ENCODE data around the gene NCK2. TPM values are rescaled to one million over a fixed set of nuclear protein-coding genes. Genes with fewer than 3 reads are reported as not detected.

The NCK2 gene
- total and polyA plus RNA-seq, 9 of the 15 experiments (the other 6 are each of a cell fraction or from before 2014, with no cell fraction given): 0.90 to 27.9 (median 15.9) TPM

GRCh38 chr2:105875241-105875640 is 130.5 kb downstream of the NCK2 start (continued):
- TF ChIP-seq MYBL2 (IDR thresholded peaks at IDR 0.05; ENCODE audit: low read depth) (no peak), MYBL2 (CRISPR knock-in tag; IDR thresholded peaks at IDR 0.05; ENCODE audit: borderline replicate concordance) (no peak), ZNF277 (CRISPR knock-in tag; IDR thresholded peaks at IDR 0.05; ENCODE audit: borderline replicate concordance) (no peak), FOXK2 (conservative IDR thresholded peaks at IDR 0.05 in 1 of 2, IDR thresholded peaks at IDR 0.05 in 1 of 2; ENCODE audit: low read depth in 2 of 2) (no peak), KLF6 (CRISPR knock-in tag; IDR thresholded peaks at IDR 0.05; ENCODE audit: borderline replicate concordance) (no peak), ZNF431 (CRISPR knock-in tag; IDR thresholded peaks at IDR 0.05) (no peak)

- FAIRE-seq: no peak
- H3K27me3 ChIP-seq (ENCODE audit: control insufficient read depth in 2 of 2, insufficient read depth in 2 of 2, low read length in 2 of 2): no peaks in the 10 kb centered on the region
- ATAC-seq: no peak
- no peak overlapping the region for H2AFZ ChIP-seq (ENCODE audit: low read depth, low read length)
- no peak overlapping the region for H3K27ac ChIP-seq (ENCODE audit: extremely low read depth, low read depth, low read length)
- in situ Hi-C loops (cut with MboI): no loop called here
- CTCF ChIA-PET (ENCODE audit: low intra/inter-chr PET ratio): no interaction called here
- H4K20me1 ChIP-seq (replicated peaks; ENCODE audit: control insufficient read depth, insufficient read depth, low read length): no peaks in the 10 kb centered on the region; the same call in none of the 2 replicates
- BruUV-seq (replicated peaks): no TSS peak
- WGBS (ENCODE audit: insufficient coverage, low coverage, missing lambda C conversion rate): 76% methylated on average over 4 of the region's 4 CpGs
- TF ChIP-seq ZNF518B (CRISPR knock-in tag; IDR thresholded peaks at IDR 0.05): no peak
- TF ChIP-seq PHF21A (IDR thresholded peaks at IDR 0.05; ENCODE audit: borderline replicate concordance, low read depth): no peak
- no peak for TF ChIP-seq MTA3 (IDR thresholded peaks at IDR 0.05; ENCODE audit: borderline replicate concordance)
- TF ChIP-seq BDP1 (IDR thresholded peaks at IDR 0.05; ENCODE audit: insufficient read depth, insufficient read length): no peak
- no peak for TF ChIP-seq HMBOX1 (IDR thresholded peaks at IDR 0.05)
- no peak for TF ChIP-seq MXI1 (IDR thresholded peaks at IDR 0.05; ENCODE audit: low read depth, low read length)
- TF ChIP-seq TRIM28 (IDR thresholded peaks at IDR 0.05): no peak
- no peak for TF ChIP-seq IRF9 (tag; IDR thresholded peaks at IDR 0.05)
- peaks cover 7% of the 10 kb centered on the region; the same call in 2 of the 3 replicates for H3K79me2 ChIP-seq (ENCODE audit: control insufficient read depth, insufficient read depth, low read length)
- no peak overlapping the region for H3K4me3 ChIP-seq
- intact Hi-C loops (cut with micrococcal nuclease): no loop called here
- no peaks in the 10 kb centered on the region; the same call in 2 of the 3 replicates for H3K36me3 ChIP-seq (ENCODE audit: control insufficient read depth, insufficient read depth, low read length)
- no peak overlapping the region for H3K9ac ChIP-seq (ENCODE audit: insufficient read depth in 1 of 2, low read depth in 2 of 2, low read length in 2 of 2)
- H3K4me2 ChIP-seq (ENCODE audit: insufficient read depth, low read length): no peak overlapping the region
- H3K9me3 ChIP-seq (replicated peaks; ENCODE audit: control insufficient read depth, insufficient read depth, low read depth, low read length): no peaks in the 10 kb centered on the region
- peaks cover 13% of the 10 kb centered on the region in 2 experiments for H3K4me1 ChIP-seq (replicated peaks in 1 of 2; ENCODE audit: control insufficient read depth in 2 of 2, insufficient read depth in 2 of 2, low read length in 2 of 2)
- POLR2A ChIA-PET: interaction anchor here (0.5 kb wide), 1 partner anchor 20 kb away, joined by 3 read pairs; no protein-coding TSS in a partner anchor
- H3K9me1 ChIP-seq (ENCODE audit: control insufficient read depth, insufficient read depth, low read length): peaks cover 5% of the 10 kb centered on the region
- DNase-seq (ENCODE audit: extremely low read depth in 1 of 4, low spot score in 3 of 4): no peak
These were observed 131.5 kb downstream of the NCK2 start for GRCh38 chr2:105876191-105876590.

Data from K562 (cell line).